AG04450 (cell line): Measurements from ENCODE around the gene BNIPL. TPM values are rescaled to one million over a fixed set of nuclear protein-coding genes. Genes with fewer than 3 reads are reported as not detected.

Experiments
- CTCF ChIA-PET: fragments of 300-600, 350-600 bp; formaldehyde crosslinking; extraction: SDS; loops from one replicate; lab custom pipeline; 2022; ENCODE audit warnings: antibody characterized with exemption, inconsistent platforms; lab: Charles Lee
- POLR2A ChIA-PET: fragments of 350-600 bp; formaldehyde crosslinking; extraction: SDS; loops from one replicate; lab custom pipeline; 2021; ENCODE audit warnings: antibody characterized with exemption, inconsistent platforms; lab: Yijun Ruan, JAX
- DNase-seq: peaks from one replicate; pipeline ENCODE4 v3.0.0-alpha.2; 2011; ENCODE audit warnings: low read depth, low spot score
- H3K27ac ChIP-seq: one replicate; pipeline ENCODE4 v1.5.1; 2012; ENCODE audit warnings: low read depth, low read length, control low read depth
- H3K27me3 ChIP-seq: one replicate; pipeline ENCODE4 v1.6.0; 2012; ENCODE audit warnings: low read length; ENCODE audit not compliant: control insufficient read depth, insufficient read depth
- H3K4me3 ChIP-seq: 2 replicates; pipeline ENCODE4 v1.5.1; 2011; ENCODE audit warnings: mild to moderate bottlenecking, low read depth, low read length, control low read depth
- H3K9me3 ChIP-seq: 2 replicates; pipeline ENCODE4 v1.5.1; 2012; ENCODE audit warnings: low read length; ENCODE audit not compliant: control insufficient read depth, insufficient read depth
- polyA plus RNA-seq: library from polyadenylated mRNA; depleted of rRNA; stranded (reverse); fragments of >200 nt; gene quantifications from 2 replicates; pipeline ENCODE4 v1.2.3, GENCODE V29; 2011; rRNA removed
- small RNA-seq: library from RNA; depleted of rRNA; stranded (forward); fragments of <200 nt; gene quantifications from one replicate; pipeline ENCODE3, GENCODE V24; 2012; ENCODE audit warnings: low read depth; ENCODE audit not compliant: insufficient read length
- TF ChIP-seq, protein P1 (sequence below): IDR thresholded peaks from 2 replicates; pipeline ENCODE4 v1.5.1; 2011; ENCODE audit warnings: low read depth, low read length, control low read depth, inconsistent platforms

The BNIPL gene
- polyA plus RNA-seq, 1 experiment, result 0.16 TPM

DNA sequence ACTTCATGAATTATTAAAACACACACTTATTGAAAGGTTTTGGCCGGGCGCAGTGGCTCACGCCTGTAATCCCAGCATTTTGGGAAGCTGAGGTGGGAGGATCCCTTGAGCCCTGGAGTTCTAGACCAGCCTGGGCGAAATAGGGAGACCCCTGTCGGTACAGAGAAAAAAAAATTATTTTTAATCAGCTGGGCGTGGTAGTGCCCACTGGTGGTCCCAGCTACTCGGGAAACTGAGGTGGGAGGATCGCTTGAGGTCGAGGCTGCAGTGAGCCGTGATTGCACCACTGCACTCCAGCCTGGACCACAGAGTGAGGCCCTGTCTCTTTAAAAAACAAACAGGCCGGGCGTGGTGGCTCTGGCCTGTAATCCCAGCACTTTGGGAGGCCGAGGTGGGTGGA is 35.8 kb downstream of the BNIPL start:
- POLR2A ChIA-PET, result no interaction called here
- TF ChIP-seq, protein P1, sequence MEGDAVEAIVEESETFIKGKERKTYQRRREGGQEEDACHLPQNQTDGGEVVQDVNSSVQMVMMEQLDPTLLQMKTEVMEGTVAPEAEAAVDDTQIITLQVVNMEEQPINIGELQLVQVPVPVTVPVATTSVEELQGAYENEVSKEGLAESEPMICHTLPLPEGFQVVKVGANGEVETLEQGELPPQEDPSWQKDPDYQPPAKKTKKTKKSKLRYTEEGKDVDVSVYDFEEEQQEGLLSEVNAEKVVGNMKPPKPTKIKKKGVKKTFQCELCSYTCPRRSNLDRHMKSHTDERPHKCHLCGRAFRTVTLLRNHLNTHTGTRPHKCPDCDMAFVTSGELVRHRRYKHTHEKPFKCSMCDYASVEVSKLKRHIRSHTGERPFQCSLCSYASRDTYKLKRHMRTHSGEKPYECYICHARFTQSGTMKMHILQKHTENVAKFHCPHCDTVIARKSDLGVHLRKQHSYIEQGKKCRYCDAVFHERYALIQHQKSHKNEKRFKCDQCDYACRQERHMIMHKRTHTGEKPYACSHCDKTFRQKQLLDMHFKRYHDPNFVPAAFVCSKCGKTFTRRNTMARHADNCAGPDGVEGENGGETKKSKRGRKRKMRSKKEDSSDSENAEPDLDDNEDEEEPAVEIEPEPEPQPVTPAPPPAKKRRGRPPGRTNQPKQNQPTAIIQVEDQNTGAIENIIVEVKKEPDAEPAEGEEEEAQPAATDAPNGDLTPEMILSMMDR, result 0 out of 2 replicates have a peak, but pooled peaks have one; percentile 4
- H3K27me3 ChIP-seq, result no peaks in the 10 kb centered on the region
- H3K27ac ChIP-seq, result no peak overlapping the region
- CTCF ChIA-PET, result interaction anchor here (0.8 to 2.5 kb wide), 5 partner anchors 8 to 27 kb away, joined by 3 to 21 read pairs (median 10); no protein-coding TSS in a partner anchor
- H3K9me3 ChIP-seq, result no peaks in the 10 kb centered on the region; the same call in 1 of the 2 replicates
- no peak for DNase-seq
- H3K4me3 ChIP-seq, result no peak overlapping the region

DNA sequence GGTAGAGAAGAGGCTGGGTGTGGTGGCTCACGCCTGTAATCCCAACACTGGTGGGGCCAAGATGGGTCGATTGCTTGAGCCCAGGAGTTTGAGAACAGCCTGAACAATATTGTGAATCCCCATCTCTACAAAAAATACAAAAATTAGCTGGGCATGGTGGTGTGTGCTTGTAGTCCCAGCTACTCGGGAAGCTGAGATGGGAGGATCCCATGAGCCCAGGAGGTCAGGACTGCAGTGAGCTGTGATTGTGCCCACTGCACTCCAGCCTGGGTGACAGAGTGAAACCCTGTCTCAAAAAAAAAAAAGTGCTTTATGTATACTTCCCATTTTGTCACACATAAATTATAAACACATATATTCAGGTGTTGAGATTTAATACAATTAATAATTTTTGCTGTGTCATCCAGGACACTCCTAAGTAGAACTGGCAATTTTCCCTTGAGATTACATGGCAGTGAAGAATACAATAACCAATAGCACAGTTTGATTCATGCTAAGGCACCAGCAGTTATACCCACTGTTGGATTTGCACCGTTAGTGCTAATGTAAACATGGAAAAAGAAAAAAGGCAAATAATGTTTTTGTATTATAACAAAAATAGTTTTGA is 49.7 kb downstream of the BNIPL start:
- DNase-seq, result no peak

More for the DNA sequence above, 49.7 kb downstream of the BNIPL start:
- Histone ChIP-seq H3K27me3 (no peaks in the 10 kb centered on the region), H3K9me3 (no peaks in the 10 kb centered on the region), H3K27ac (no peak overlapping the region), H3K4me3 (no peak overlapping the region)
- CTCF ChIA-PET, result interaction anchor here (0.7 to 11.5 kb wide), 3 partner anchors 14 to 45 kb away, joined by 3 to 105 read pairs (median 10); partner anchors contain the start of gene GABPB2
- POLR2A ChIA-PET, result interaction anchor here (0.6 kb wide), 1 partner anchor 9 kb away, joined by 11 read pairs; no protein-coding TSS in a partner anchor
- TF ChIP-seq, protein P1, result no peak

Small RNA genes lying within 50 kb of the gene (small RNA-seq; reads per million reads assigned to genes)
- 1.3 reads per million for gene RNU6-884P

Other genes with a start within 250 kb of the BNIPL start
- gene CTSK, start 228.3 kb upstream of the BNIPL start, polyA plus RNA-seq, result 65.4 and 72.5 TPM in 2 replicates
- gene ARNT, start 160.0 kb upstream of the BNIPL start, polyA plus RNA-seq, result 34.2 and 40.9 TPM in 2 replicates
- gene CTXND2, start 149.4 kb upstream of the BNIPL start, polyA plus RNA-seq, result not detected in 2 replicates
- 30.8 and 35.5 TPM in 2 replicates for gene SETDB1, start 110.2 kb upstream of the BNIPL start, polyA plus RNA-seq
- gene CERS2, start 61.8 kb upstream of the BNIPL start, polyA plus RNA-seq, result 193 and 217 TPM in 2 replicates
- 0.10 and 0.21 TPM in 2 replicates for gene ANXA9, start 54.3 kb upstream of the BNIPL start, polyA plus RNA-seq
- gene MINDY1, start 29.7 kb upstream of the BNIPL start, polyA plus RNA-seq, result 12.8 and 18.0 TPM in 2 replicates
- gene PRUNE1, start 28.1 kb upstream of the BNIPL start, polyA plus RNA-seq, result 18.3 and 21.7 TPM in 2 replicates
- gene C1orf56, start 11.2 kb downstream of the BNIPL start, polyA plus RNA-seq, result 1.3 and 1.9 TPM in 2 replicates
- 66.3 and 70.3 TPM in 2 replicates for gene CDC42SE1, start 23.0 kb downstream of the BNIPL start, polyA plus RNA-seq
- 25.2 and 28.3 TPM in 2 replicates for gene MLLT11, start 23.8 kb downstream of the BNIPL start, polyA plus RNA-seq
- 9.8 and 10.0 TPM in 2 replicates for gene GABPB2, start 34.2 kb downstream of the BNIPL start, polyA plus RNA-seq
- 1.3 and 1.8 TPM in 2 replicates for gene SEMA6C, start 110.0 kb downstream of the BNIPL start, polyA plus RNA-seq
- gene TNFAIP8L2, start 120.1 kb downstream of the BNIPL start, polyA plus RNA-seq, result not detected in 2 replicates
- 9.1 and 9.6 TPM in 2 replicates for gene LYSMD1, start 129.3 kb downstream of the BNIPL start, polyA plus RNA-seq
- 24.9 and 29.2 TPM in 2 replicates for gene SCNM1, start 129.6 kb downstream of the BNIPL start, polyA plus RNA-seq
- not detected in 2 replicates for gene TMOD4, start 139.4 kb downstream of the BNIPL start, polyA plus RNA-seq
- gene VPS72, start 153.6 kb downstream of the BNIPL start, polyA plus RNA-seq, result 66.8 and 75.1 TPM in 2 replicates
- gene PIP5K1A, start 162.0 kb downstream of the BNIPL start, polyA plus RNA-seq, result 170 and 179 TPM in 2 replicates
- 258 and 275 TPM in 2 replicates for gene PSMD4, start 218.1 kb downstream of the BNIPL start, polyA plus RNA-seq
- 10.5 and 12.0 TPM in 2 replicates for gene ZNF687, start 245.7 kb downstream of the BNIPL start, polyA plus RNA-seq